SKM-1 (cell line): Measurements from ENCODE around the gene ZNF552.
A peak's percentile ranks its signal among the peaks of the same experiment; 100 is the strongest.
"Not testable (repeated sequence)": the region's sequence is repeated elsewhere in the genome, so short reads cannot be mapped to it uniquely, and the experiment has no call there.

Source experiments
- DNase-seq: peaks from one replicate; lab custom pipeline; 2025; ENCODE audit not compliant: unreplicated experiment; lab: John Stamatoyannopoulos, UW

ZNF552 gene

GRCh38 chr19:57814505-57815246, at the start of gene ZNF552:
Gene ZNF552, minus strand, starts transcription at chr19:57814913. Its CDS starts 170 bp downstream, at chr19:57814743.
- DNase-seq = peak; percentile 39

GRCh38 chr19:57862351-57862750, 47.6 kb upstream of the ZNF552 start:
- DNase-seq = not testable (repeated sequence)

GRCh38 chr19:57854117-57854516, 39.4 kb upstream of the ZNF552 start:
- not testable (repeated sequence) for DNase-seq

GRCh38 chr19:57851812-57852603, 37.3 kb upstream of the ZNF552 start:
- DNase-seq = not testable (repeated sequence)

GRCh38 chr19:57850553-57851017, 35.9 kb upstream of the ZNF552 start:
- DNase-seq = no peak

GRCh38 chr19:57849666-57850473, 35.2 kb upstream of the ZNF552 start, which contains the start of gene ZNF587:
Gene ZNF587, plus strand, starts transcription at chr19:57849859. Its CDS starts 180 bp downstream, at chr19:57850039.
- DNase-seq = peak; percentile 1

GRCh38 chr19:57849162-57849665, 34.5 kb upstream of the ZNF552 start:
- DNase-seq = not testable (repeated sequence)

GRCh38 chr19:57847164-57847563, 32.5 kb upstream of the ZNF552 start:
- DNase-seq = not testable (repeated sequence)

GRCh38 chr19:57841122-57841763, 26.5 kb upstream of the ZNF552 start:
- no peak for DNase-seq

GRCh38 chr19:57838622-57839191, 24.0 kb upstream of the ZNF552 start:
- DNase-seq = not testable (repeated sequence)

- DNase-seq = not testable (repeated sequence)
Observed at GRCh38 chr19:57836991-57837390, 22.3 kb upstream of the ZNF552 start.

- DNase-seq = no peak
Observed at GRCh38 chr19:57830071-57830602, 15.4 kb upstream of the ZNF552 start, which contains the start of gene ZNF587B. Gene ZNF587B, plus strand, starts transcription at chr19:57830299. Its CDS starts 230 bp downstream, at chr19:57830529.

GRCh38 chr19:57829316-57829715, 14.6 kb upstream of the ZNF552 start:
- DNase-seq = no peak

GRCh38 chr19:57825511-57825910, 10.8 kb upstream of the ZNF552 start:
- no peak for DNase-seq

- DNase-seq = not testable (repeated sequence)
Observed at GRCh38 chr19:57823608-57824007, 8.9 kb upstream of the ZNF552 start.

- DNase-seq = not testable (repeated sequence)
Observed at GRCh38 chr19:57823155-57823554, 8.4 kb upstream of the ZNF552 start.

- DNase-seq = not testable (repeated sequence)
Observed at GRCh38 chr19:57821501-57821900, 6.8 kb upstream of the ZNF552 start.

GRCh38 chr19:57821095-57821494, 6.4 kb upstream of the ZNF552 start:
- not testable (repeated sequence) for DNase-seq

- DNase-seq = no peak
Observed at GRCh38 chr19:57820599-57820998, 5.9 kb upstream of the ZNF552 start.
